ENCODE measurements around the gene CGREF1. TPM values are rescaled to one million over a fixed set of nuclear protein-coding genes. Genes with fewer than 3 reads are reported as not detected.

Gene CGREF1
- polyA plus RNA-seq, 1 of the 3 experiments (the other 2 are of a cell fraction): 18.3 TPM

DNA sequence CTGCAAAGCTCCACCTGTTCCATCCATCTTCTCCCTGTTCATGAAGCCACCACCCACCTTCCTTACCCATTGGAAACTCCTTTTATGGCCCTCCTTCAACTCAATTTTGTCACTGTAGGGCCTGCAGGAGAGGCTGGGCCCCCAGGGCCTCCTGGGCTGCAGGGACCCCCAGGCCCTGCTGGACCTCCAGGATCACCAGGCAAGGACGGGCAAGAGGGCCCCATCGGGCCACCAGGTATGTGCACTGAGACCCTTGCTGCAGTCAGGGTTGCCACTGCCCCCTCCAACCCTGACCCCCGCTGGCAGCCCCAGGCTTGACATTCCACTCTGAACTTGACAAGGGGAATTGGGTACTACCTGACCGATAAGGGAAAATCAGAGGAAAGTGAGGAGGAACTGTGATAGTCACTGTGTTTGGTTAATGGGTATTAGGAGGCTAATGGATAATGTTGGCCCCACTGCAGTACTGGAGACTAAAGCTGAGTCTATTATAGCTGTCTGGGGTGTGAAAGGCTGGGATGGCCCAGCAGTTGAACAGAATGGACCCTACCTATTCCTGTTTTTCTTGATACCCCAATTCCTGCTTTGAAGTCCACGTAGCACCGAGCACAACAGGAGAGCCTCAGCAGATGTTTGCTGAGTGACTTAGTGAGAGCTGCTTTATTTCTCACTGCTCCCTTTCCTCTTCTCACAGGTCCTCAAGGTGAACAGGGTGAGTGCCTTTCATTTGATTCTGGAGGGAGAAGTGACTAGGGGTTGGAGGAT is 34.4 kb downstream of the CGREF1 start:
- no peaks in the 10 kb centered on the region for H3K9me3 ChIP-seq
- peaks cover 21% of the 10 kb centered on the region for H3K79me2 ChIP-seq (ENCODE audit: insufficient read depth)
- H3K36me3 ChIP-seq (replicated peaks in 1 of 2; ENCODE audit: control insufficient read depth in 1 of 2, insufficient read depth in 2 of 2, low read length in 1 of 2): peaks cover 16 to 38% of the 10 kb centered on the region in 2 experiments
- H3K4me1 ChIP-seq (ENCODE audit: control insufficient read depth in 1 of 2, insufficient read depth in 2 of 2, low read depth in 1 of 2, low read length in 1 of 2): peaks cover 18 to 62% of the 10 kb centered on the region in 2 experiments
- no peak overlapping the region for H3K4me3 ChIP-seq (ENCODE audit: low read depth in 2 of 2, low read length in 1 of 2)
- WGBS (ENCODE audit: low lambda C conversion rate): 94% methylated on average over 6 of the region's 6 CpGs
- DNase-seq: no peak
- H2AFZ ChIP-seq (ENCODE audit: low read depth): no peak overlapping the region
- ChIA-PET CTCF (interaction anchor here (0.8 to 14.6 kb wide), 19 partner anchors 13 to 476 kb away, joined by 3 to 227 read pairs (median 7); partner anchors contain the start of genes ABHD1, AGBL5, OST4 and PREB), POLR2A (interaction anchor here (0.6 to 6.7 kb wide), 6 partner anchors 12 to 113 kb away, joined by 3 to 63 read pairs (median 5); partner anchors contain the start of genes AGBL5 and OST4)
- no peak overlapping the region; a peak in 1 of 4 replicates for H3K27ac ChIP-seq (ENCODE audit: low read depth in 2 of 2, low read length in 1 of 2)
- TF ChIP-seq JUND (IDR thresholded peaks at IDR 0.05): no peak
- TF ChIP-seq FOSL2 (IDR thresholded peaks at IDR 0.05; ENCODE audit: borderline replicate concordance, low read depth): no peak
- no peak for TF ChIP-seq GATA2 (CRISPR knock-in tag; IDR thresholded peaks at IDR 0.05)
- no peak for TF ChIP-seq NFIC (IDR thresholded peaks at IDR 0.05; ENCODE audit: borderline replicate concordance)
- TF ChIP-seq RXRA (IDR thresholded peaks at IDR 0.05; ENCODE audit: borderline replicate concordance, low read depth): no peak
- peaks cover 16% of the 10 kb centered on the region; the same call in 1 of the 2 replicates for H4K20me1 ChIP-seq (ENCODE audit: insufficient read depth)
- H3K27me3 ChIP-seq (ENCODE audit: insufficient read depth): no peaks in the 10 kb centered on the region
- H3K4me2 ChIP-seq: no peak overlapping the region
- H3K9ac ChIP-seq: no peak overlapping the region
- peaks cover 10% of the 10 kb centered on the region for H3F3A ChIP-seq (replicated peaks; ENCODE audit: insufficient read depth)
- no peaks in the 10 kb centered on the region for H3K9me2 ChIP-seq

GRCh38 chr2:27083410-27084296 is 35.3 kb downstream of the CGREF1 start:
- H3K4me2 ChIP-seq: no peak overlapping the region
- H3F3A ChIP-seq (replicated peaks; ENCODE audit: insufficient read depth): peaks cover 10% of the 10 kb centered on the region
- no peak overlapping the region for H2AFZ ChIP-seq (ENCODE audit: low read depth)
- peaks cover 16% of the 10 kb centered on the region; the same call in 1 of the 2 replicates for H4K20me1 ChIP-seq (ENCODE audit: insufficient read depth)
- 90% methylated on average over 17 of the region's 20 CpGs for WGBS (ENCODE audit: low lambda C conversion rate)
- TF ChIP-seq RCOR1 (IDR thresholded peaks at IDR 0.05; ENCODE audit: low read length): no peak
- TF ChIP-seq, protein P1, sequence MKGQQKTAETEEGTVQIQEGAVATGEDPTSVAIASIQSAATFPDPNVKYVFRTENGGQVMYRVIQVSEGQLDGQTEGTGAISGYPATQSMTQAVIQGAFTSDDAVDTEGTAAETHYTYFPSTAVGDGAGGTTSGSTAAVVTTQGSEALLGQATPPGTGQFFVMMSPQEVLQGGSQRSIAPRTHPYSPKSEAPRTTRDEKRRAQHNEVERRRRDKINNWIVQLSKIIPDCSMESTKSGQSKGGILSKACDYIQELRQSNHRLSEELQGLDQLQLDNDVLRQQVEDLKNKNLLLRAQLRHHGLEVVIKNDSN (IDR thresholded peaks at IDR 0.05; ENCODE audit: borderline replicate concordance, low read depth): no peak
- no peak for TF ChIP-seq GABPA (IDR thresholded peaks at IDR 0.05; ENCODE audit: low read depth)
- no peak for TF ChIP-seq FOXM1 (IDR thresholded peaks at IDR 0.05; ENCODE audit: low read depth)
- TF ChIP-seq TCF12 (IDR thresholded peaks at IDR 0.05): no peak
- TF ChIP-seq, protein P2, sequence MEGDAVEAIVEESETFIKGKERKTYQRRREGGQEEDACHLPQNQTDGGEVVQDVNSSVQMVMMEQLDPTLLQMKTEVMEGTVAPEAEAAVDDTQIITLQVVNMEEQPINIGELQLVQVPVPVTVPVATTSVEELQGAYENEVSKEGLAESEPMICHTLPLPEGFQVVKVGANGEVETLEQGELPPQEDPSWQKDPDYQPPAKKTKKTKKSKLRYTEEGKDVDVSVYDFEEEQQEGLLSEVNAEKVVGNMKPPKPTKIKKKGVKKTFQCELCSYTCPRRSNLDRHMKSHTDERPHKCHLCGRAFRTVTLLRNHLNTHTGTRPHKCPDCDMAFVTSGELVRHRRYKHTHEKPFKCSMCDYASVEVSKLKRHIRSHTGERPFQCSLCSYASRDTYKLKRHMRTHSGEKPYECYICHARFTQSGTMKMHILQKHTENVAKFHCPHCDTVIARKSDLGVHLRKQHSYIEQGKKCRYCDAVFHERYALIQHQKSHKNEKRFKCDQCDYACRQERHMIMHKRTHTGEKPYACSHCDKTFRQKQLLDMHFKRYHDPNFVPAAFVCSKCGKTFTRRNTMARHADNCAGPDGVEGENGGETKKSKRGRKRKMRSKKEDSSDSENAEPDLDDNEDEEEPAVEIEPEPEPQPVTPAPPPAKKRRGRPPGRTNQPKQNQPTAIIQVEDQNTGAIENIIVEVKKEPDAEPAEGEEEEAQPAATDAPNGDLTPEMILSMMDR (IDR thresholded peaks at IDR 0.05): no peak
- no peak for TF ChIP-seq ZBTB33 (IDR thresholded peaks at IDR 0.05; ENCODE audit: borderline replicate concordance, low read depth)
- POLR2A ChIA-PET: interaction anchor here (0.6 to 6.7 kb wide), 7 partner anchors 11 to 50 kb away, joined by 3 to 63 read pairs (median 7); partner anchors contain the start of genes AGBL5 and OST4
- no peak overlapping the region for H3K4me3 ChIP-seq (ENCODE audit: low read depth in 2 of 2, low read length in 1 of 2)
- peaks cover 30% of the 10 kb centered on the region for H3K79me2 ChIP-seq (ENCODE audit: insufficient read depth)
- H3K27ac ChIP-seq (ENCODE audit: low read depth in 2 of 2, low read length in 1 of 2): no peak overlapping the region; a peak in 1 of 4 replicates
- DNase-seq: no peak
- H3K27me3 ChIP-seq (ENCODE audit: insufficient read depth): no peaks in the 10 kb centered on the region
- H3K4me1 ChIP-seq (ENCODE audit: control insufficient read depth in 1 of 2, insufficient read depth in 2 of 2, low read depth in 1 of 2, low read length in 1 of 2): peaks cover 18 to 58% of the 10 kb centered on the region in 2 experiments
- H3K36me3 ChIP-seq (replicated peaks in 1 of 2; ENCODE audit: control insufficient read depth in 1 of 2, insufficient read depth in 2 of 2, low read length in 1 of 2): peaks cover 16 to 38% of the 10 kb centered on the region in 2 experiments
- H3K9me2 ChIP-seq: no peaks in the 10 kb centered on the region
- no peaks in the 10 kb centered on the region for H3K9me3 ChIP-seq
- no peak overlapping the region for H3K9ac ChIP-seq
- CTCF ChIA-PET: interaction anchor here (0.8 to 14.6 kb wide), 10 partner anchors 14 to 238 kb away, joined by 3 to 227 read pairs (median 22); partner anchors contain the start of genes ABHD1, AGBL5, OST4 and PREB

Data from SK-N-SH (cell line).